ENCODE results near the gene CCDC50.

The CCDC50 gene

DNA sequence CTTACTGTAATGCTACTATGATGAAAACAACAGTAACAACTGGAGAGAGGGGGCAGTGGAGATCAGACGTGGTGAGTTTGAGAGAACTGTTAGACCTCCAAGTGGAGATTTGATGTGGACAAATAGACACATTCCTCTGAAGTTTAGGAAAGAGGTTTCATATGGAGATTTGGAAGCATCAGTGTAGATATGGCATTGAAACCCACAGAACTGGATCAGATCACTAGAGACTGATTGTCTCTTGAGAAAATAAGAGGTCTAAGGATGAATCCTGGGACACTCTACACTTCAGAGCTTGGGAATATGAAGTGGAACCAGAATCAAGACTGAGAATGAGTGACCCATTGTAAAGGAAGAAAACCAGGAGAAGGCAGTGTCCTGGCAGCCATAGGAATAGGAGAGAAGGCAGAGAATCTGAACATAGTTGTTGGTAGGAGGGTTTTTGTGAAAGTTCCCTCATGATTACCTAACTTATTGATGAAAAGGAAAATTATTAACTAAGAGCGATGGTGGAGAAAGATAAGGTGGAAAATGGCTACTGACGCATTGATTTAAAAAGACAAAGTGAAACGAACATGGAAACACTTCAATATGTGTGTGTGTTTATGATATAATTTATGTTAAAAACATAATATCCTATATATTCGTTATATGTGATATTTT is 102.1 kb downstream of the CCDC50 start:
- DNase-seq: no peak

DNA sequence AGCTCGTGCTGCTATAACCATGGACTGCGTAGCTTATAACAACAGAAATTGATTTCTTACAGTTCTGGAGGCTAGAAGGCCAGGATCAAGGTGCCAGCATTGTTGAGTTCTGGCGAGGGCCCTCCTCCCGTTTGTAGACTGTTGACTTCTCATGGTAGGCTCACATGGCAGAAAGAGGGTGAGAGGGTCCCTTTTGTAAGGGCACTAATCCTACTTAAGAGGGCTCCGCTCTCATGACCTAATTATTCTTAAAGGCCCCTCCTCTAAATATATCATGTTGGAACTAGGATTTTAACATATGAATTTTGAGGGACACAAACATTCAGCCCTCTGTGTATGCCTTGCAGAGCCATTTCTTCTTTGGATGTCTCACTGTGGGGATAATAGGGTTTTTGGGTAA is 103.0 kb downstream of the CCDC50 start:
- no peak for DNase-seq

DNA sequence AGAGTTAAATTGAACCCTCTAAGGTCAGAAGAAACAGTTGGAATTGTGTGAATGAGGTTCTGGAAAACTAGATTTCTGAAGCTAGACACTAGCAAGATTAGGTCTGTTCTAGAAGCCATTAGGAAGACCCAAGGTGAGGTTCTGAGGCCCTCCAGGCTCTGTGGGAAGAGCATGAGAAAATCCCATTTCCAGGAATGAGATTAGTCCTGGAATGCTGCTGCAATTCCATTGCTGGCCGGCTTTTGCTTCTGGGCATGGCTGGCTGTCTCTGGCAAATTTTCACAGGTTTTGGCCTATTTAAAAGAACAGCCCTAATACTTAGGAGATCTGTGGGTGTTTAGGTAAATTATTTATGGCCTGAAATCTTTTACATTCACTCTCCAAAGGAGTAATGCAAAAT is 104.8 kb downstream of the CCDC50 start:
- DNase-seq: no peak

DNA sequence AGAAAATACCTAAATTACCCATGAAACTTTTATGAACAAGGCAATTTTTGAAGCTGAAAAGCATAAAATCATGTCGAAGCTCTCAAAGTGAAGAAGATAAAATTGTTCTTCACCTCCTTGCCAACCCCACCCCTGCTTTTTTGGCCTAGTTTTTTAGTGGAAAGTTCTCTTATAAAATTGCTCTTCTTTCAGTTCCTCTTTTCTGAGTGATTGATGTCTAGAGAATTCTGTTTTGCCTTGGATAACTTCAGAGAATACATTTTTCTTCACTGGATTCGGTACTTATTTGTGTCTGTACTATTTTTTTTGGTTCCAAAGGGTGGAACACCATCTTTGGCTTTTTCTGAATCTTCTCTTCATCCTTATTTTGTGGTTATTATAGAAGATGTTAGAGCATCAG is 106.8 kb downstream of the CCDC50 start:
- no peak for DNase-seq

DNA sequence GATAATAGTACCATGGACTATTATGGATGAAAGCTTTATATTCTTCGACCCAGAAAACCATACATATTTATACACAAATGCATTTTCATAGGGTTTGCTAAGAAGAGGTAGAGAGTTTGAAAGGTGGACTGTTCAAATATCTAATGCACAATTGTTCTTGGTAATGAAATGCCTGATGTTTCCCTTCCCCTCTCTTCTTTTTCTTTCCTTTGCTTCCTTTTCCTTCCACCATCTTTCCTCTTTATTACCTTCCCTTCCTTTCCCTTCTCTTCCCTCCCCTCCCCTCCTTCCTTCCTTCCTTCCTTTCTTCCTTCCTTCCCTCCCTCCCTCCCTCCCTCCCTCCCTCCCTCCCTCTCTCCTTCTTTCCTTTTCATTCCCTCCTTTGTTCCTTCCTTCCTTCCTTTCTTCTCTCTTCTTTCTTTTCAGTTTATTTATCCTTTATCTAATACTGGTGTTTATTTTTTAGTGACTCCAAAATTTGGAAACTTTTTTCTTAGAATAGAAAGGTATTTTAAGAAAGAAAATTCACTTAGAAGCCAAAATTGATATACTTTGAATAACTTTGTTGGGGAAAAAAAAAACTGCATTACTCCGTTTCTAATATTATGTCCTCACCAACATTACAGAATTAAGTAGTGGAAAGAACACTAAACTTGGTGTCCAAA is 109.1 kb downstream of the CCDC50 start:
- no peak for DNase-seq

DNA sequence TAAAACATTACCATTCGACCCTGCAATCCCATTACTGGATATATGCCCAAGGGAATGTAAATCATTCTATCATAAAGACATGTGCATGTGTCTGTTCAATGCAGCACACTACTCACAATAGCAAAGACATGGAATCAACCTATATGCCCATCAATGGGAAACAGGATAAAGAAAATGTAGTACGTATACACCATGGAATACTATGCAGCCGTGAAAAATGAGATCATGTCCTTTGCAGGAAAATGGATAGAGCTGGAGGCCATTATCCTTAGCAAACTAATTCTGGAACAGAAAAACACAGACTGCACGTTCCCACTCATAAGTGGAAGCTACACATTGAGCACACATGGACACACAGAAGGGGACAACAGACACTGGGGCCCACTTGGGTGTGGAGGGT is 111.3 kb downstream of the CCDC50 start:
- DNase-seq: no peak

DNA sequence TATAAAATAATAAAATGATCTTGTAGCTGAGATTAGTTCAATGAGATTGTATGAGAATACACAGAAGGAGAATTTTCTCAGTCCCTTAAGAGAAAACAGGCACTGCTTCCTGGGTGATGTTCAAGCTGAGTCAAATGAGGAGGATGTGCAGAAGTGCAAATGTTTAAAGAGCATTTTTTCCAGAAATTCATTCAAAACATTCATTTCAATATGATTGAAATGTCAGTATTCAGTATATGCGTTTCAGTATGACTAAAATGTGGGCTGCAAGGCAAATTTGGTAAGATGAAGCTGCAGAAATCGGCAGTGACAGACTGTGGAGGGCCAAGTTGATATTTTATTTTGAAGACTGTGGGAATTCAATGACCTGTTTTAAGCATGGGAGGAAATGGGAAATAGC is 112.5 kb downstream of the CCDC50 start:
- no peak for DNase-seq

DNA sequence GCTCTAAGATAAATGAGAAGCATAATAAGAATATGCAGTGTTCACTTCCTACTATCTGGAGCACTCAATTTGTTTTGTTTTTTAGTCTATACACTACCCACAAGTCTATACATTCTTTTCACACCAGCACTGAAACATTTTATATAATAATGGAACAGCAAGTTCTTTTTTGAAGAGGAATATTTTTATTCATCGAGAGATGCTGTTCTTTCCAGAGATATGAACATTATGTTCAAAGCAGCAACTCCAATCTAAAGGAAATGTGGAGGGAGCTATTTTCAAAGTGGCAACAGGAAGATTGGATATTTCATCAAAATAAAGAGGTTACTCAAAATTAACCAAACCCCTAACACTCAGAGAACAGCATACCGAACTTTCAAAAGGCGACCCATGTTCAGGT is 115.4 kb downstream of the CCDC50 start:
- DNase-seq: no peak
